Measurements from ENCODE around the gene MICAL1.
A peak's percentile ranks its signal among the peaks of the same experiment; 100 is the strongest.

The MICAL1 gene

GRCh38 chr6:109455437-109456110 is at the start of gene MICAL1:
Gene MICAL1, minus strand, starts transcription at chr6:109455772. Its CDS starts 1,576 bp downstream, at chr6:109454196.
- DNase-seq (ENCODE audit: low read depth in 2 of 2): peak; percentile 33 to 41

GRCh38 chr6:109503327-109504224 is 48.0 kb upstream of the MICAL1 start:
- no peak for DNase-seq (ENCODE audit: low read depth in 2 of 2)

- no peak for DNase-seq (ENCODE audit: low read depth in 2 of 2)
Measured at GRCh38 chr6:109498936-109499335, 43.4 kb upstream of the MICAL1 start.

GRCh38 chr6:109498052-109498451 is 42.5 kb upstream of the MICAL1 start:
- DNase-seq (ENCODE audit: low read depth in 2 of 2): no peak

- DNase-seq (ENCODE audit: low read depth in 2 of 2): no peak
Measured at GRCh38 chr6:109496036-109496772, 40.6 kb upstream of the MICAL1 start.

GRCh38 chr6:109493865-109494264 is 38.3 kb upstream of the MICAL1 start:
- no peak for DNase-seq (ENCODE audit: low read depth in 2 of 2)

- no peak for DNase-seq (ENCODE audit: low read depth in 2 of 2)
Measured at GRCh38 chr6:109491207-109491938, 35.8 kb upstream of the MICAL1 start.

GRCh38 chr6:109490713-109491112 is 35.1 kb upstream of the MICAL1 start:
- no peak for DNase-seq (ENCODE audit: low read depth in 2 of 2)

GRCh38 chr6:109488001-109488400 is 32.4 kb upstream of the MICAL1 start:
- no peak for DNase-seq (ENCODE audit: low read depth in 2 of 2)

- DNase-seq (ENCODE audit: low read depth in 2 of 2): no peak
Measured at GRCh38 chr6:109486068-109486467, 30.5 kb upstream of the MICAL1 start.

- DNase-seq (ENCODE audit: low read depth in 2 of 2): no peak
Measured at GRCh38 chr6:109485266-109485935, 29.8 kb upstream of the MICAL1 start.

- no peak for DNase-seq (ENCODE audit: low read depth in 2 of 2)
Measured at GRCh38 chr6:109484122-109484521, 28.6 kb upstream of the MICAL1 start.

- DNase-seq (ENCODE audit: low read depth in 2 of 2): no peak
Measured at GRCh38 chr6:109483735-109484057, 28.1 kb upstream of the MICAL1 start.

GRCh38 chr6:109482905-109483734 is 27.5 kb upstream of the MICAL1 start, which contains the start of gene ZBTB24:
Gene ZBTB24, minus strand, starts transcription at chr6:109483219. Its CDS starts 1,193 bp downstream, at chr6:109482026.
- DNase-seq (ENCODE audit: low read depth in 2 of 2): peak; percentile 77 to 85

GRCh38 chr6:109480993-109481480 is 25.5 kb upstream of the MICAL1 start:
- DNase-seq (ENCODE audit: low read depth in 2 of 2): no peak

GRCh38 chr6:109478841-109479624 is 23.5 kb upstream of the MICAL1 start:
- no peak for DNase-seq (ENCODE audit: low read depth in 2 of 2)

GRCh38 chr6:109478222-109478805 is 22.7 kb upstream of the MICAL1 start:
- DNase-seq (ENCODE audit: low read depth in 2 of 2): no peak

- DNase-seq (ENCODE audit: low read depth in 2 of 2): no peak
Measured at GRCh38 chr6:109477725-109478124, 22.2 kb upstream of the MICAL1 start.

- no peak for DNase-seq (ENCODE audit: low read depth in 2 of 2)
Measured at GRCh38 chr6:109477184-109477583, 21.6 kb upstream of the MICAL1 start.
